Activated CD8-positive, alpha-beta memory T cell treated with anti-CD3 and anti-CD28 coated beads for 1 hour (primary cell): ENCODE measurements around the gene YPEL4.

ENCODE experiments used
- DNase-seq, 2 donors: peaks; one replicate each; pipeline ENCODE4 v3.0.0-alpha.2; 2020; ENCODE audit warnings: low read depth in 1 of 2; ENCODE audit errors: extremely low read depth in 1 of 2

The YPEL4 gene

DNA sequence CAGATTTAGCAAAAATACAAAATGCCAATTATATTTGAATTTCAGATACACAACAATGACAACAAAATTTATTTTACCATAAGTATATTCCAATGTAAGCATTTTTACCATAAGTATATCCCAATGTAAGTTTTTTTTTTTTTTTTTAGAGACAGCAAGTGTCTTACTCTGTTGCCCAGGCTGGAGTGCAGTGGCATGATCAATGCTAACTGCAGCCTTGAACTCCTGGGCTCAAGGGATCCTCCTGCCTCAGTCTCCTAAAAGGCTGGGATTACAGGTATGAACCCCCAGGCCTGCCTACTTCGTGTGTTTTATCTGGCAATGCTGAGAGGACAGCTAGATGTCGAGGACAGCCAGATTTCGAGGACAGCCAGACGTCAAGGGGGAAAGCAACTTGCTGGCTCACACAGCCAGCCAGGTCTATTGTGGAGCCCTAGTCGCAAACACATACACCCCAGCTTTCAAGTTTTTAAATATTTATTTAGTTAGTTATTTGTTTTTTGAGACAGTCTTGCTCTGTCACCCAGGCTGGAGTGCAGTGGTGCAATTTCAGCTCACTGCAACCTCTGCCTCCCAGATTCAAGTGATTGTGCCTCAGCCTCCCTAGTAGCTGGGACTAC, 53.3 kb downstream of the YPEL4 start:
- no peak for DNase-seq
